Measurements from ENCODE around the gene TENT5C. TPM values are rescaled to one million over a fixed set of nuclear protein-coding genes. Genes with fewer than 3 reads are reported as not detected.

TENT5C gene
- total and polyA plus RNA-seq, 10 of the 15 experiments (the other 5 are each of a cell fraction or from before 2014, with no cell fraction given): 0.19 to 2.4 (median 0.78) TPM

DNA sequence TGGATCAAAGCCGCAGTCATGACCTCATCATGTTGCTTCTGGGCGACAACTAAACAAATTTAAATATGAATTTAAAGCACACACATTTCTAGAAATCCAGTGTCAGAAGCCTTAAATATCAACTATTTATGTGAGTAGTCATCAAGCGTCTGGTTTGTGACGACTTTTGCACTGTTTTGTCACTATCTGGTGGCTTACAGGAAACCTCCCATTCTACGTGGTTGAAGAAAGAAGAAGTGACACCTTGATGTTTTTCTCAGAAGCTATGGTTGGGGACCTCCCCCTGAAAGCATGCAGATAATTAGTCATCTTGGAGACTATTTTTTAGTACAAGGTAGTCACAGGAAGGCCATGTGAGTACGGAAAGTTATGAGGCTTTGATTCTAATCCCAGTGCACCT is 58.5 kb downstream of the TENT5C start (continued):
- no peak for TF ChIP-seq NRF1 (conservative IDR thresholded peaks at IDR 0.05; ENCODE audit: low read depth, low read length)
- peak; percentile 99 for TF ChIP-seq EP300 (IDR thresholded peaks at IDR 0.05; ENCODE audit: borderline replicate concordance in 1 of 2, control insufficient read depth in 1 of 2, low read depth in 2 of 2, low read length in 2 of 2)
- TF ChIP-seq SIN3A (IDR thresholded peaks at IDR 0.05; ENCODE audit: low read depth, low read length): no peak
- TF ChIP-seq NFYA (IDR thresholded peaks at IDR 0.05; ENCODE audit: borderline replicate concordance, low read depth, low read length): no peak
- peak; percentile 89 for TF ChIP-seq FOXM1 (IDR thresholded peaks at IDR 0.05; ENCODE audit: low read depth, low read length)
- TF ChIP-seq, protein P1, sequence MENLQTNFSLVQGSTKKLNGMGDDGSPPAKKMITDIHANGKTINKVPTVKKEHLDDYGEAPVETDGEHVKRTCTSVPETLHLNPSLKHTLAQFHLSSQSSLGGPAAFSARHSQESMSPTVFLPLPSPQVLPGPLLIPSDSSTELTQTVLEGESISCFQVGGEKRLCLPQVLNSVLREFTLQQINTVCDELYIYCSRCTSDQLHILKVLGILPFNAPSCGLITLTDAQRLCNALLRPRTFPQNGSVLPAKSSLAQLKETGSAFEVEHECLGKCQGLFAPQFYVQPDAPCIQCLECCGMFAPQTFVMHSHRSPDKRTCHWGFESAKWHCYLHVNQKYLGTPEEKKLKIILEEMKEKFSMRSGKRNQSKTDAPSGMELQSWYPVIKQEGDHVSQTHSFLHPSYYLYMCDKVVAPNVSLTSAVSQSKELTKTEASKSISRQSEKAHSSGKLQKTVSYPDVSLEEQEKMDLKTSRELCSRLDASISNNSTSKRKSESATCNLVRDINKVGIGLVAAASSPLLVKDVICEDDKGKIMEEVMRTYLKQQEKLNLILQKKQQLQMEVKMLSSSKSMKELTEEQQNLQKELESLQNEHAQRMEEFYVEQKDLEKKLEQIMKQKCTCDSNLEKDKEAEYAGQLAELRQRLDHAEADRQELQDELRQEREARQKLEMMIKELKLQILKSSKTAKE (IDR thresholded peaks at IDR 0.05; ENCODE audit: low read depth, poor library complexity, severe bottlenecking): peak; percentile 97
- TF ChIP-seq, protein P2, sequence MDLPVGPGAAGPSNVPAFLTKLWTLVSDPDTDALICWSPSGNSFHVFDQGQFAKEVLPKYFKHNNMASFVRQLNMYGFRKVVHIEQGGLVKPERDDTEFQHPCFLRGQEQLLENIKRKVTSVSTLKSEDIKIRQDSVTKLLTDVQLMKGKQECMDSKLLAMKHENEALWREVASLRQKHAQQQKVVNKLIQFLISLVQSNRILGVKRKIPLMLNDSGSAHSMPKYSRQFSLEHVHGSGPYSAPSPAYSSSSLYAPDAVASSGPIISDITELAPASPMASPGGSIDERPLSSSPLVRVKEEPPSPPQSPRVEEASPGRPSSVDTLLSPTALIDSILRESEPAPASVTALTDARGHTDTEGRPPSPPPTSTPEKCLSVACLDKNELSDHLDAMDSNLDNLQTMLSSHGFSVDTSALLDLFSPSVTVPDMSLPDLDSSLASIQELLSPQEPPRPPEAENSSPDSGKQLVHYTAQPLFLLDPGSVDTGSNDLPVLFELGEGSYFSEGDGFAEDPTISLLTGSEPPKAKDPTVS (IDR thresholded peaks at IDR 0.05; ENCODE audit: low read depth, low read length): no peak
- peak; percentile 90; the same call in 1 of the 2 replicates for TF ChIP-seq ZNF217 (IDR thresholded peaks at IDR 0.05)
- TF ChIP-seq HDAC6 (IDR thresholded peaks at IDR 0.05; ENCODE audit: unreplicated experiment): no peak
- no peak for TF ChIP-seq RFX5 (IDR thresholded peaks at IDR 0.05; ENCODE audit: low read depth, low read length)
- TF ChIP-seq, protein P3, sequence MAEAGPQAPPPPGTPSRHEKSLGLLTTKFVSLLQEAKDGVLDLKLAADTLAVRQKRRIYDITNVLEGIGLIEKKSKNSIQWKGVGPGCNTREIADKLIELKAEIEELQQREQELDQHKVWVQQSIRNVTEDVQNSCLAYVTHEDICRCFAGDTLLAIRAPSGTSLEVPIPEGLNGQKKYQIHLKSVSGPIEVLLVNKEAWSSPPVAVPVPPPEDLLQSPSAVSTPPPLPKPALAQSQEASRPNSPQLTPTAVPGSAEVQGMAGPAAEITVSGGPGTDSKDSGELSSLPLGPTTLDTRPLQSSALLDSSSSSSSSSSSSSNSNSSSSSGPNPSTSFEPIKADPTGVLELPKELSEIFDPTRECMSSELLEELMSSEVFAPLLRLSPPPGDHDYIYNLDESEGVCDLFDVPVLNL (IDR thresholded peaks at IDR 0.05; ENCODE audit: low read depth, low read length): no peak
- TF ChIP-seq STAT3 (IDR thresholded peaks at IDR 0.05; ENCODE audit: low read depth, low read length): peak; percentile 99
- peak; percentile 97 for TF ChIP-seq MTA2 (IDR thresholded peaks at IDR 0.05; ENCODE audit: low read depth)
- peak; percentile 67; the same call in 1 of the 2 replicates for TF ChIP-seq ZBED1 (IDR thresholded peaks at IDR 0.05; ENCODE audit: borderline replicate concordance)
- TF ChIP-seq, protein P4, sequence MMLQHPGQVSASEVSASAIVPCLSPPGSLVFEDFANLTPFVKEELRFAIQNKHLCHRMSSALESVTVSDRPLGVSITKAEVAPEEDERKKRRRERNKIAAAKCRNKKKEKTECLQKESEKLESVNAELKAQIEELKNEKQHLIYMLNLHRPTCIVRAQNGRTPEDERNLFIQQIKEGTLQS (IDR thresholded peaks at IDR 0.05; ENCODE audit: borderline replicate concordance, extremely low read depth, low read depth, low read length): no peak
- TF ChIP-seq, protein P5, sequence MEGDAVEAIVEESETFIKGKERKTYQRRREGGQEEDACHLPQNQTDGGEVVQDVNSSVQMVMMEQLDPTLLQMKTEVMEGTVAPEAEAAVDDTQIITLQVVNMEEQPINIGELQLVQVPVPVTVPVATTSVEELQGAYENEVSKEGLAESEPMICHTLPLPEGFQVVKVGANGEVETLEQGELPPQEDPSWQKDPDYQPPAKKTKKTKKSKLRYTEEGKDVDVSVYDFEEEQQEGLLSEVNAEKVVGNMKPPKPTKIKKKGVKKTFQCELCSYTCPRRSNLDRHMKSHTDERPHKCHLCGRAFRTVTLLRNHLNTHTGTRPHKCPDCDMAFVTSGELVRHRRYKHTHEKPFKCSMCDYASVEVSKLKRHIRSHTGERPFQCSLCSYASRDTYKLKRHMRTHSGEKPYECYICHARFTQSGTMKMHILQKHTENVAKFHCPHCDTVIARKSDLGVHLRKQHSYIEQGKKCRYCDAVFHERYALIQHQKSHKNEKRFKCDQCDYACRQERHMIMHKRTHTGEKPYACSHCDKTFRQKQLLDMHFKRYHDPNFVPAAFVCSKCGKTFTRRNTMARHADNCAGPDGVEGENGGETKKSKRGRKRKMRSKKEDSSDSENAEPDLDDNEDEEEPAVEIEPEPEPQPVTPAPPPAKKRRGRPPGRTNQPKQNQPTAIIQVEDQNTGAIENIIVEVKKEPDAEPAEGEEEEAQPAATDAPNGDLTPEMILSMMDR (IDR thresholded peaks at IDR 0.05 in 2 of 3, conservative IDR thresholded peaks at IDR 0.05 in 1 of 3; ENCODE audit: control insufficient read depth in 2 of 3, extremely low read depth in 1 of 3, insufficient read depth in 1 of 3, low read depth in 3 of 3, low read length in 3 of 3): no peak

All from GM12878 (cell line).